ENCODE results near the gene MTX1.

The MTX1 gene

GRCh38 chr1:155183775-155184221 lies 24.7 kb upstream of the MTX1 start (continued):
- TF ChIP-seq TSHZ2 (CRISPR knock-in tag; IDR thresholded peaks at IDR 0.05) (no peak), CREB5 (CRISPR knock-in tag; IDR thresholded peaks at IDR 0.05; ENCODE audit: low read depth) (no peak), GLIS3 (CRISPR knock-in tag; IDR thresholded peaks at IDR 0.05) (no peak), ZC3H10 (CRISPR knock-in tag; IDR thresholded peaks at IDR 0.05) (no peak), ISL1 (CRISPR knock-in tag; IDR thresholded peaks at IDR 0.05) (no peak), RARB (CRISPR knock-in tag; IDR thresholded peaks at IDR 0.05) (no peak), CSRNP3 (CRISPR knock-in tag; IDR thresholded peaks at IDR 0.05) (no peak), TOX (CRISPR knock-in tag; IDR thresholded peaks at IDR 0.05; ENCODE audit: borderline replicate concordance) (no peak), ZNF565 (CRISPR knock-in tag; conservative IDR thresholded peaks at IDR 0.05; ENCODE audit: low read depth) (no peak), ZFP30 (CRISPR knock-in tag; IDR thresholded peaks at IDR 0.05) (no peak), OSR1 (CRISPR knock-in tag; IDR thresholded peaks at IDR 0.05) (no peak)

- TF ChIP-seq CSDC2 (CRISPR knock-in tag; IDR thresholded peaks at IDR 0.05) = no peak
- no peak for TF ChIP-seq POU6F1 (CRISPR knock-in tag; IDR thresholded peaks at IDR 0.05; ENCODE audit: borderline replicate concordance, low read depth)
- TF ChIP-seq ZC3H10 (CRISPR knock-in tag; IDR thresholded peaks at IDR 0.05) = no peak
- TF ChIP-seq BACH2 (CRISPR knock-in tag; IDR thresholded peaks at IDR 0.05; ENCODE audit: borderline replicate concordance) = no peak
- TF ChIP-seq OSR1 (CRISPR knock-in tag; IDR thresholded peaks at IDR 0.05) = no peak
- no peak for TF ChIP-seq ZNF8 (CRISPR knock-in tag; IDR thresholded peaks at IDR 0.05)
- TF ChIP-seq TCF4 (CRISPR knock-in tag; IDR thresholded peaks at IDR 0.05; ENCODE audit: borderline replicate concordance) = no peak
- no peak for TF ChIP-seq RARB (CRISPR knock-in tag; IDR thresholded peaks at IDR 0.05)
- no peak for TF ChIP-seq CREB5 (CRISPR knock-in tag; IDR thresholded peaks at IDR 0.05; ENCODE audit: low read depth)
- no peak for TF ChIP-seq GLIS3 (CRISPR knock-in tag; IDR thresholded peaks at IDR 0.05)
- TF ChIP-seq PATZ1 (CRISPR knock-in tag; IDR thresholded peaks at IDR 0.05; ENCODE audit: borderline replicate concordance) = no peak
- no peak for TF ChIP-seq ISL1 (CRISPR knock-in tag; IDR thresholded peaks at IDR 0.05)
- TF ChIP-seq ZFP3 (CRISPR knock-in tag; IDR thresholded peaks at IDR 0.05) = no peak
- TF ChIP-seq PPARA (CRISPR knock-in tag; IDR thresholded peaks at IDR 0.05; ENCODE audit: borderline replicate concordance) = no peak
- TF ChIP-seq SNAI2 (CRISPR knock-in tag; IDR thresholded peaks at IDR 0.05) = no peak
- no peak for TF ChIP-seq TSHZ2 (CRISPR knock-in tag; IDR thresholded peaks at IDR 0.05)
- no peak for TF ChIP-seq ESRRG (CRISPR knock-in tag; IDR thresholded peaks at IDR 0.05)
- TF ChIP-seq CSRNP3 (CRISPR knock-in tag; IDR thresholded peaks at IDR 0.05) = no peak
- TF ChIP-seq ARNTL (CRISPR knock-in tag; IDR thresholded peaks at IDR 0.05; ENCODE audit: borderline replicate concordance, low read depth) = no peak
Measured at GRCh38 chr1:155184351-155184811, 24.1 kb upstream of the MTX1 start.

More at GRCh38 chr1:155184351-155184811, 24.1 kb upstream of the MTX1 start:
- no peak for ATAC-seq
